RWPE2 (cell line): ENCODE results near the gene MYOD1.

Experiments
- ATAC-seq: fragments of 200-7000 bp; cut with Tn5 transposase; 3 replicates; pipeline ENCODE4 v1.9.1; 2021; ENCODE audit warnings: low read depth
- DNase-seq: peaks from one replicate; pipeline ENCODE4 v3.0.0-alpha.2; 2020; ENCODE audit warnings: low spot score
- H3K27ac ChIP-seq: fragments of 450-650 bp; 2 replicates; pipeline ENCODE4 v1.5.1; 2017; ENCODE audit warnings: mild to moderate bottlenecking; ENCODE audit not compliant: poor library complexity, severe bottlenecking
- H3K27me3 ChIP-seq: fragments of 250-450 bp; sonication (Bioruptor Pico); 2 replicates; pipeline ENCODE4 v1.5.1; 2021; ENCODE audit warnings: mild to moderate bottlenecking, moderate library complexity; ENCODE audit not compliant: insufficient read depth, poor library complexity, severe bottlenecking
- H3K36me3 ChIP-seq: fragments of 250-450 bp; sonication (Bioruptor Pico); 2 replicates; pipeline ENCODE4 v1.5.1; 2020; ENCODE audit warnings: low read depth, mild to moderate bottlenecking, moderate library complexity
- H3K4me1 ChIP-seq: fragments of 250-450 bp; sonication (Bioruptor Pico); 2 replicates; pipeline ENCODE4 v1.5.1; 2021; ENCODE audit warnings: mild to moderate bottlenecking, moderate library complexity; ENCODE audit not compliant: insufficient read depth, poor library complexity, severe bottlenecking
- H3K4me3 ChIP-seq: fragments of 250-450 bp; sonication (Bioruptor Pico); 2 replicates; pipeline ENCODE4 v1.5.1; 2021; ENCODE audit warnings: mild to moderate bottlenecking, moderate library complexity; ENCODE audit not compliant: severe bottlenecking
- H3K9me3 ChIP-seq: fragments of 250-450 bp; sonication (Bioruptor Pico); 2 replicates; pipeline ENCODE4 v1.5.1; 2021; ENCODE audit warnings: mild to moderate bottlenecking, moderate library complexity; ENCODE audit not compliant: severe bottlenecking
- TF ChIP-seq, protein P1 (sequence below): fragments of 450-650 bp; IDR thresholded peaks from one replicate; pipeline ENCODE4 v1.5.1; 2017; ENCODE audit warnings: mild to moderate bottlenecking, moderate library complexity; ENCODE audit not compliant: poor library complexity, severe bottlenecking

MYOD1 gene

DNA sequence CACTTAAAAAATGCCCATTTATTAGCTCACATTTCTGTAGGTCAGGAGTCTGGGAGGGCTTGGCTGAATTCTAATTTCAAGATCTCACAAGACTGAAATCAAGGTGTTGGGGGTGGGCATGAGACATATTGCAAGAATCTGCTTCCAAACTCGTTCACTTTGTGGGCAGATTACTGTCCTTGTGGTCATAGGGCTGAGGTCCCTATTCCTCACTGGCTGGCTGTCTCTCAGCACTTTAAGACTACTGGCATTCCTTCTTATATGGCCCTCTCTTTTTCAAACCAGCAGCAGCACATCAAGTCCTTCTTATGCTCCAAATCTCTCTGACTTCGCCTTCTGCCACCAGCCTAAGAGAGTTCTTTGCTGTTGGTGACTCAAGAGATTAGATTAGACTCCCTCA, 27.8 kb upstream of the MYOD1 start:
- Histone ChIP-seq H3K27ac (no peak overlapping the region), H3K27me3 (peaks cover 70% of the 10 kb centered on the region)
- TF ChIP-seq, protein P1, sequence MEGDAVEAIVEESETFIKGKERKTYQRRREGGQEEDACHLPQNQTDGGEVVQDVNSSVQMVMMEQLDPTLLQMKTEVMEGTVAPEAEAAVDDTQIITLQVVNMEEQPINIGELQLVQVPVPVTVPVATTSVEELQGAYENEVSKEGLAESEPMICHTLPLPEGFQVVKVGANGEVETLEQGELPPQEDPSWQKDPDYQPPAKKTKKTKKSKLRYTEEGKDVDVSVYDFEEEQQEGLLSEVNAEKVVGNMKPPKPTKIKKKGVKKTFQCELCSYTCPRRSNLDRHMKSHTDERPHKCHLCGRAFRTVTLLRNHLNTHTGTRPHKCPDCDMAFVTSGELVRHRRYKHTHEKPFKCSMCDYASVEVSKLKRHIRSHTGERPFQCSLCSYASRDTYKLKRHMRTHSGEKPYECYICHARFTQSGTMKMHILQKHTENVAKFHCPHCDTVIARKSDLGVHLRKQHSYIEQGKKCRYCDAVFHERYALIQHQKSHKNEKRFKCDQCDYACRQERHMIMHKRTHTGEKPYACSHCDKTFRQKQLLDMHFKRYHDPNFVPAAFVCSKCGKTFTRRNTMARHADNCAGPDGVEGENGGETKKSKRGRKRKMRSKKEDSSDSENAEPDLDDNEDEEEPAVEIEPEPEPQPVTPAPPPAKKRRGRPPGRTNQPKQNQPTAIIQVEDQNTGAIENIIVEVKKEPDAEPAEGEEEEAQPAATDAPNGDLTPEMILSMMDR = no peak

GRCh38 chr11:17691976-17692375, 27.4 kb upstream of the MYOD1 start:
- Histone ChIP-seq H3K36me3 (no peaks in the 10 kb centered on the region), H3K4me3 (no peak overlapping the region), H3K4me1 (no peaks in the 10 kb centered on the region), H3K27me3 (peaks cover 74% of the 10 kb centered on the region), H3K9me3 (no peaks in the 10 kb centered on the region), H3K27ac (no peak overlapping the region)
- TF ChIP-seq, protein P1 = no peak
- ATAC-seq (no peak), DNase-seq (no peak)

More for the DNA sequence above, 27.8 kb upstream of the MYOD1 start:
- no peaks in the 10 kb centered on the region for H3K9me3 ChIP-seq
- H3K4me3 ChIP-seq = no peak overlapping the region
- no peak for DNase-seq
- no peaks in the 10 kb centered on the region for H3K4me1 ChIP-seq
- no peaks in the 10 kb centered on the region for H3K36me3 ChIP-seq
- ATAC-seq = no peak

- Histone ChIP-seq H3K27ac (no peak overlapping the region), H3K4me3 (no peak overlapping the region), H3K4me1 (no peaks in the 10 kb centered on the region), H3K9me3 (no peaks in the 10 kb centered on the region), H3K36me3 (no peaks in the 10 kb centered on the region), H3K27me3 (peaks cover 84% of the 10 kb centered on the region)
- TF ChIP-seq, protein P1 = no peak
- ATAC-seq (no peak), DNase-seq (no peak)
Measured at GRCh38 chr11:17692931-17693330, 26.4 kb upstream of the MYOD1 start.

- H3K27me3 ChIP-seq = peaks cover 86% of the 10 kb centered on the region
- ATAC-seq (no peak), DNase-seq (no peak)
- H3K4me3 ChIP-seq = no peak overlapping the region
- no peaks in the 10 kb centered on the region for H3K36me3 ChIP-seq
- TF ChIP-seq, protein P1 = no peak
- no peaks in the 10 kb centered on the region for H3K9me3 ChIP-seq
- H3K27ac ChIP-seq = no peak overlapping the region
- H3K4me1 ChIP-seq = no peaks in the 10 kb centered on the region
Measured at GRCh38 chr11:17693531-17693930, 25.8 kb upstream of the MYOD1 start.

GRCh38 chr11:17694494-17695110, 24.8 kb upstream of the MYOD1 start:
- Histone ChIP-seq H3K27ac (no peak overlapping the region), H3K36me3 (no peaks in the 10 kb centered on the region), H3K27me3 (peaks cover 86% of the 10 kb centered on the region), H3K4me3 (no peak overlapping the region), H3K9me3 (no peaks in the 10 kb centered on the region), H3K4me1 (no peaks in the 10 kb centered on the region)
- TF ChIP-seq, protein P1 = no peak
- DNase-seq = no peak
- no peak for ATAC-seq
